ENCODE results near the gene MED17.

Gene MED17

DNA sequence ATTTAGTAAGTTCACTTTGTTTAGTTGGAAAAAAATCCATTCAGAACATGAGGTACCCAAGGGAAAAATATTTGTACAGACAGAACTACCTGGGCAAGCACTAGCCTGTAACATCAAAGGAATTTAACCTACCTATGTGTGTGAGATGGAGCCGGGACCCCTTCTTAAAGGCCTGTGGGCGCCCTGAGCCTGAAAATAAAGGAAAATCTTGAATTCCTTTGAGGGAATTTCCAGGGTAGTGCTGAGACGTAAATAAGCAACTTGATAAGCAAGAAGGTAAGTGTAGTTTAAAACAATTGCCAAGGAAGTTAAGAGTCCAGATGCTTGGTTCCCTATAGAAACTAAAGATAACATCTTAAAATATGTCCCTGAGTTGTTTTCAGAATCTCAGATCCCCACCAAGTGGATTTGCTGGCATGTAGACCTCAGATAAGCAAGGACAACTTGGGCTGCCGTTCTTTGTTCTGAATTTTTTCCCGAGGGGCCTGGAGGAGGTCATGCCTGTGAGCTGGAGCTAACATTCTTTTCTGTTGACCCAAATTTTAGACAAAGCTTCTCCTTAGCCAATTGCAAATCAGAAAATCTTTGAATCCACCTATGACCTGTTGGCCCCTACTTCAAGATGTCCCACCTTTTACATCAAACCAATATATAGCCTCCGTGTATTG is 31.0 kb downstream of the MED17 start:
- no peak for DNase-seq (ENCODE audit: low spot score)
- FAIRE-seq = no peak

DNA sequence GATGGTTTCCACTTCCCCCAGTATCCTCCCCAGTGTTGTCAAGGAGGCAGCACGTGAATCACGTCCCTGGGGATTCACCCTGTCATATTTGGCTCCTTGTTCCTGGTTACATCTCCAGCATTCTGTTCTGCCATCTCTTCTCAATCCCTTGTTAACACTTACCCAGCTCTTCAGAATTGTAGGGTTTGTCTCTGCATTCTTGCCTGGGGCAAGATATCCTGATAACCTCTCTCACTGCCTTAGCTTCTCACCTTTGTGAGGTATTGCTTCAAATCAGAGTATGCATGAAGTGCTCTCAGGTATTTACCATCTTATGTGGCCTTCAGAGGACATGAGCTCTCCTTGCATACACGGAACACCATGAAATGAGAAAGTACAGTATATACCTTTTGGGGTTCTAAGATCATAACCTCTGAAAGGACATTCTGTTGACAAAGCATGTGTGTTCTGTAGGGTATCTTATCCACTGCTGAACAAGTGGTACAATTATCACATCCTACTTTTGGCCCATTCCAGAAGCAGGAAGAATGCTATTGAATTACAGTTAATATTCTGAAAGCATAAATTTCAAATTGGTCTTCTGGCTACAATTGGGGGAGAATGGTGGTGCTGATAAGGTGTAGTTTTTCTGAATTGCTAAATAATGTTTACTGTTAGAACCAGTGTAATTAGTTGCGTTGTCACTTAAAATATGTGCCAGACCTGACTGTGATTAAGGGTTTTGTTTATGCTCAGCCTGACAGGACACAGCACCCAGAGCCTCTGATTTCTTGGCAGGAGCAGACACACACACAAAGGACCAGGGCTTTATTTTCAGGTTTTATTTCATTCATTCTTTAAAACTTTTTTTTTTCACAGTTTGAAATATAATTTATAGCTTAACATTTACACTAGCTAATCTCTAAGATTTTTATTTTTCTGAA is 33.6 kb downstream of the MED17 start:
- FAIRE-seq = no peak
- DNase-seq (ENCODE audit: low spot score) = no peak

DNA sequence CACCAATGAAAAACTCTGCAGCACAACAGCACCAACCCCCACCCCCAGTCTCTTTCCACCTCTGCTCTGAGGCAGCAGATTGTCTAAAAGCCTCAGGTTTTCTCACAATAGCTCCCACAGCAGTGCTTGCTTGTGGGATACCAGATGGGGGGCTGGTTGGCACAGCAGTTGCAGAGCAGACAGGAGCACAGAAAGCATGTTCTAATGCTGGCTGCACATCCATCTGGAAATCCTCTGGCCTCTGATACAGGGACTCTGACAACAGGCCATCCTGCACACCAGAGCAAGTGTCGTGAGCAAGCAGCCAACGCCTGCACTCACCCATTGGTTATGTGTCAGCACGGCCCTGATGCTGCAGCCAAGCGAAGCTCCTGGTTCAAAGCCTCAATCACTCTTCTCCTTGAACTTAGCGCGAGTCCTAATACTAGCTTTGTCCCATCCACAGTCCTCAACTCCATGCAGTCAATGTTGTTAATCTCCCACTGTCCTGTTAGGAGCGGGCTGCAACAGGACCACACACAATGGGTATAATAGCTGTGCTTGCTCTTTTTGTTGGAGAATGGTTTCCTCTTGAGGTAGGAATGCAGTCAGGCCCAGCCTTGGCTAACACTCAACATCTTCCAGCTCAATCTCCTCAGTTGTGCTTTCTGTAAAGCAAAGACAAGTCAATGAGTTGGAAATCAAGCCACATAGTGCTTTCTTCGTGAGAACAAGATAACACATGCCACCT is 36.0 kb downstream of the MED17 start:
- FAIRE-seq = no peak
- DNase-seq (ENCODE audit: low spot score) = no peak

DNA sequence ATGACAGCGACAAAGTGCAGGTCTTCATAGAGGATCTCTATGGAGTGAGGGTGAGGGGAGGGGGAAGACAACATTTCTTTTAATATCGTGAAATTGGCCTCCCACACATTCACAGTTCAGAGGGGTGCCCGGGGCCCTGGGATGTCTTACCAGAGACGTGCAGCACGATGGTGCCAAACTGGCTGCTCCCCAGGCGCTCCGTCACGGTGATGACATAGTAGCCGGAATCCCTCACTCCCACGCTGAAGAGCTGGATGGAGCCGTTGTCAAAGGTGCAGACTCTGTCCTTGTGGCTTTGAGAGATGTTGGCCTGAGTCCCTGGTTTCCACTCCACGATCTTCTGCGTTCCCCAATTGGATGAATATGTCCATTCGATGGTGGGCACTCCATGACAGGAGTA is 36.8 kb downstream of the MED17 start:
- no peak for DNase-seq (ENCODE audit: low spot score)
- no peak for FAIRE-seq

DNA sequence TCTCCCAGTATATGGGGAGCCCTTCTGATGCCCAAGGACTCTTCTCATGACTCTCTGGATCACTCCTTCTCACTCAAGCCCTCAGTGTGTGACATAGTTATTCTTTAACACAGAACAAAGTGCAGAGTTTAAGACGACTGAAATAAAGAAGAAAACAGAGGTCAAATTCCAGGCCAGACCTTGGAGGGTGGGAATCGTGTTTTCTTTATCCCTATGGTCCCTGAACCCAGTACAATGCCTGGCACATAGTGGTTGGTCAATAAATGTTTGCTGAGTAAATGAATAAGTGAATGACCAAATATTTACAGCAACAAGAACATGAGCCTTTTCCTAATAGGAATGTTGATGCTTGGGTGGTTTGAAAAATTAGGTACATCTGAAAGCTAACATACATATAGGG is 37.5 kb downstream of the MED17 start:
- FAIRE-seq = no peak
- DNase-seq (ENCODE audit: low spot score) = no peak

DNA sequence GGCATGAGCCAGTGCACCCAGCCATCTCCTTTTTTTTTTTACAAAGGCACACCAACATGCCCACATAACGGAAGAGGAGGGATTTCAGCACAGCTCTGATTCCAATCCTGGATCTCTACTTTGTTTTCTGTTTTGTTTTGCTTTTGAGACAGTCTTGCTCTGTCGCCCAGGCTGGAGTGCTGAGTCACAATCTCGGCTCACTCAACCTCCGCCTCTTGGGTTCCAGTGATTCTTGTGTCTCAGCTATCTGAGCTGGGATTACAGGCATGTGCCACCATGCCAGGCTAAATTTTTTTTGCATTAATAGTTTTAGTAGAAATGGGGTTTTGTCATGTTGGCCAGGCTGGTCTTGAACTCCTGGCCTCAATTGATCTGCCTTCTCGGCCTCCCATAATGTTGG is 38.3 kb downstream of the MED17 start:
- no peak for FAIRE-seq
- DNase-seq (ENCODE audit: low spot score) = peak; percentile 13

DNA sequence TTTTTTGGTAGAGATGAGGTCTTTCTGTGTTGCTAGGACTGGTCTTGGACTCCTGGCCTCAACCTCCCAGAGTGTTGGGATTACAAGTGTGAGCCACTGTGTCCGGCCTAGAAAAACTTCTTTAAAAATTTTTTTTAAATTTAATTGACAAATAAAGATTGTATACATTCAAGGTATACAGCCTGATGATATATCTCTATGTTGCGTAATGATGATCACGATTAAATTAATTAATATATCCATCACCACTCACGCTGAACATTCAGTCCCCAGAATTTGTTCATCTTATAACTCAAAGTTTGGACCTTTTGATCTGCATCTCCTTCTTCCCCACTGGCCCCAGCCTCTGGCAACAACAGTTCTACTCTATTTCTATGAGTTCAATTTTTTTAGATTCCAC is 39.1 kb downstream of the MED17 start:
- FAIRE-seq (no peak), DNase-seq (ENCODE audit: low spot score) (no peak)

DNA sequence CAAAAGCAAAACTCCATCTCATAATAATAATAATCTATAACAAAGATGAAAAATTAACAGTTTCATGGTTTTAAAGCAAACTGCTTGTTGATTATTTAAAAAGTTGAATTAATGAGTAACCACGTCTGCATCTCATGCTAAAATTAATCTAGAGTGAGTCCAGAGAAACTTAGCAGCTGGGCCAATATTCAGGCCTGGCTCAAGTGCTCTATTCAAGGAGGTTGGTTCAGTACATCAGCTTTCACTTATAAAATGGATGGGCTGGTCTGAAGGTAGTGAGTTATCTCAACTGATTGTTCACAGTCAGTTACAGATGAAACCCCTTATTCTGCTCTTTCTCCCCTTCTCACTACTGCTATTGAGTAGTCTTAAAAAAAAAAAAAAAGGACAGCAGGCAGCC is 43.3 kb downstream of the MED17 start:
- FAIRE-seq (no peak), DNase-seq (ENCODE audit: low spot score) (no peak)

DNA sequence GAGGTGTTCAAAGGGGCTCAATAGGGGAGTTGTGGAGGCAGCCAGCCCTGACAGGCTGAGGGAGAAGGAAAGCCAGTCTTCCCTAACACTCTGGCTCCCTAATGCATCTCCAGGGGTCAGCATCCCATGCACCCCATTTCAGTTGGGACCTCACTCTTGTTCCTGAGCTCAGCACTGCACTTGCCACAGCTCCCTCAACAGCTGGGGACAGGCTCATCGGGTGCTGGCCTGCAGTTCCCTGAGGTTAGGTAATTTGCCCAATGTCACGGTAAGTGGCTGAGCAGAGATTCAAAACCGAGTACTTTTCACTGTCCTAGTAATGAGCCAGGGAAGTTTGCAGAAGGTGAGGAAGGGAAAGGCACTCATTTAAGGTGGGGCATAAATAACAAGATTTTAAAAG is 45.5 kb downstream of the MED17 start:
- no peak for FAIRE-seq
- DNase-seq (ENCODE audit: low spot score) = no peak

DNA sequence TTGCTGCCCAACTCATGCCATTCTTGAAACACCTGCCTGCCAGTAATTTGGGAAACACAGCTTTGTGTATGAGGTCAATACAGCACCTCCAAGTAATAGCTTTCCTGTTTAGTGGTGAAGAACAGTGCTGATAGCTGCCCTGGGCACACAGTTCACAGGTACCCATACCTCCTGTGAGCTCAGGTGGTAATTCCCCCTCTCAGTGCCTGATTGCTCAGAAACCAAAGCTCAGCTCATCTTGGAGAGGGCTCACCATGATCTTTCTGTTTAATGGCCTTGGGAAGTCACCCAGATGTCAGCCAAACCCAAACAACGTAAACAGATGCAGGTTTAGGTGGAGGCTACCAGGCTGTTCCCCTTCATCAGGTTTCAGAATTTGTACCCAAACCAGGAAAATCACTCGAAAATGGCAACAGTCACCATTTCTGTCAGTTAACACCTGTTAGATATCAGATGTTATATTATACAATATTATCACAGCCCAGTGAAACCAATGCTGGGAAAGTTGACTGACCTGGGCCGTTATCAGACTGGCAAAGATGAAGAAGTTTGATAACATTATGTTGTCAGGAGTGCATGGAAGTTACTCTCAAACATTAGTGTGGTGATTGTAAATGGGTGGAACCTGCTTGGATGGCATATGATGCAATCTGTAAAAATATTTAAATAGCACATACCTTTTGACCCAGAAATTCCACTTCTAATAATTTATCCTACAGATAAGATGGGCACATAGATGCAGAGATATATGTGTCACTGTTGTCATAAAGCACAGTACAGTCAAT is 47.5 kb downstream of the MED17 start:
- DNase-seq (ENCODE audit: low spot score) = no peak
- FAIRE-seq = no peak

DNA sequence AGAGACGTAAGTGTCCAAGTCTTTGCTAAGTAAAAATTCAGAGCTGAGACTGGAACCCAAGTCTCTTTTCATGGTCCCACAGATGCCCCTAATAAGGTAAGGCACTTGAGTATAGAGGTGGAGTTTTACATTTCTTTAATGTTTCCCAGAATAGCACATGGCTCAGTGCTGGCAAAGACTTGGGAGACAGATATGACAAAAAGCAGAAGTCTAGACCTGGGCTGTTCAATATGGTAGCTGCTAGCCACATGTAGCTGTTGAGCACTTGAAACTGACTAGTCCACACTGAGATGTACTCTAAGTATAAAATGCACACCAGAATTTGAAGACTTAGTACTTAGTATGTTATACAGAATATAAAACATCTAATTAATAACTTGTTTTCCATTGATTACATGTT is 48.7 kb downstream of the MED17 start:
- FAIRE-seq = no peak
- DNase-seq (ENCODE audit: low spot score) = no peak

DNA sequence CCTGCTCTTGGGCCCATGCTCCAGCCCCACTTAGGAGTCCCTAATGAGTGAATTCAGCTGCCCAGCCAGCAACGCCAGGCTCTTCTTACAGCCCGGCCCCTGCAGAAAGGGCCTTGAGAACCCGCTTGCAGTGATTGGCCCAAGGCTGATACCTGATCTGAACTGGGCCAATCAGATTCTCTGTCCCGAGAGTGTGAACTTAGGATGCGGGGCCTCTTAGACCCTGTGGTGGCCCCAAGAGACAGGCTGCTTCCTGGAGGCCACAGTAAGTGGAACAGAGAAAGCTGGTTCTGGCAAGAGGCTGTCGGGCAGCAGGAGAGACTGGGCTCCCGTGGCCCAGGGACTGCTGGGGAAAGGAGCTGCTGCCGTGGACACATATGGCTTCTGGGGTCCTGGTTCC is 54.9 kb downstream of the MED17 start:
- DNase-seq (ENCODE audit: low spot score) (no peak), FAIRE-seq (no peak)

DNA sequence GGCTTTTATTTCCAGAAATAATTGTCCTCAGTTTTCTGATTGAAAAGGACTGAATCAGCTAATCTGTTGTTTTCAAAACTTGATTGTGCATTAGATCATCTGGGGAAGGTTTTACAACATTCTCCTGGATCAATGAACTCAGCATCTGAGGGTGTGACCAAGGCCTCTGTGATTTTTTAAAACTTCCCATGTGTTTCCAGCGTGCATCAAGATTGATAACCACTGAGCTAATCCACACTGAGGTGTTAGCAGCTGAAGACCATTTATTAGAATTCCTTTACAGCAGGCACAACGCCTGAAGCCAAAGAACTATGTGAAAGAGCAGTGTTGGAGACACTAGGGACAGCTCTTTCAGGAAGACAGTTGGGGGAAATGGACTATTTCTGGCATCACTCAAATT is 56.1 kb downstream of the MED17 start:
- no peak for DNase-seq (ENCODE audit: low spot score)
- FAIRE-seq = no peak

DNA sequence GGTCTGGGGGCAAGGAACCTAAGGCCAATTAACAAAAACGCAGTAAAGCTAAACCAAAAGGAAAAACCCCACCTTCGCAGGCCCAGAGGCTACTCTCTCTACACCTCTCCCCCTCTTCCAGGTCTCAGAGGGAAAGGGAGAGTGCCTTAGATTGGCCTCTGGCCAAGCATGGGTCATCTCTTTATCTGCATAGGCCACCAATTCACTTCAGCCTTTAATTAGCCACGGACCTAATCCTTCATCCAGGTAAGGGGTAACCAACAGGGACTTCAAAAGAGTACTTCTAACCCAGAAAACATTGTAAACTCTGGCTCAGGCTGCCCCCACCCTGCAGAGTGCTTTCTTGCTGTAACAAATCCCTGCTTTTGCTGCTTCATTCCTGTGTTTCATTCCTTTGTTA is 56.9 kb downstream of the MED17 start:
- DNase-seq (ENCODE audit: low spot score) = no peak
- no peak for FAIRE-seq

DNA sequence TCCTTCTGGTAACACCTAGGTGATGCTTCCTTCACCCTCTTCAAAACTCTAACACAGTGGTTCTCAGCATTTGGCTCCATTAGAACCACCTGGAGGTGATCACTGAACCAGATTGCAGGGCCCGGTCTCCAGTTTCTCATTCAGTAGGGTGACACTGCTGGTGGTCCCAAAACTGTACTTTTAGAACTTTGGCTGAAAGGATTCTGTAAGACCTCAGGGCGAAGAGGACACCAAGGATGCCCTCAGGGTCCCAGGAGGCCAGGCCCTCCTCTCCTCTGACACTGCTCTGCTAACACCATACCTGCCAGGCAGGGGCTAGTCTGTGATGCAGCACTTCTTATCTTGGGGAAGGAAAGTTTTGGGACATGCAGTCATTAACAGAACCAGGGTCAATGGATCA is 57.4 kb downstream of the MED17 start:
- FAIRE-seq (no peak), DNase-seq (ENCODE audit: low spot score) (no peak)

DNA sequence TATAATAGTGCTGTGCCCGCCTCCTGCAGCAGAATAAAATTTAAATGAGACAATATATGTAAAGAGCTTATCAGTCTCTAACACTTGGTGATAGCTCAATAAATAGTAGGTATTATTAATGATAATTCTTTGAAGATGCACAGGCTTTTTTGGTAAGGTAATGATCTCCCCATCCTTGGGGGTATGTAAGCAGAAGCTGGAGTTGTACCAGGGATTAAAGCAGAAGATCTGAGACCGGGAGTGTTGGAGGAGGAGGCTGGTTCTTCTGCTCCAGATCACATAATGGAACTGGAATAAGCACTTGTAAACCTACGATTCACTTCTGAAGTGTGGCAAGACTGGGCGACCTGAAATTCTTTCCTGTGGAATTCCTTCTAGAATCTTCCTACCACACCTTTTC is 58.0 kb downstream of the MED17 start:
- FAIRE-seq (no peak), DNase-seq (ENCODE audit: low spot score) (no peak)

DNA sequence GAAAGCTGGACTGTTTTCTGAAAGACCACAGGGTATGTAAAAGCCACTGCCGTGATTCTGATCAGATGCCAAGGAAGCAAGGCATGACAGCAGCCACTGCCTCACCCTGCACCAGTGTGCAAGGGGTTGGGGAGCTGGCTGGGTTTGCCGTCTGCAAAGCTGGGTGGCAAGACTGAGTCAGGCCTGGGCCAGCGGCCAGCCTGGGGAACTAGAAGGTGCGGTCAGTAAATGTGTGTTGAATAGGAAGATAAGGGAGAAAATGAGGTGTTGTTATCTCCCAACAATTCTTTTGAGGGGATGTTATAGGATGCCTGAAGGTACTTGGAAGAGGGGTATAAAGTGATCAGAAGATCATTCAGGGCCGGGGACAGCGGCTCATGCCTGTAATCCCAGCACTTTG is 58.4 kb downstream of the MED17 start:
- DNase-seq (ENCODE audit: low spot score) = peak; percentile 73
- FAIRE-seq = peak; percentile 87

DNA sequence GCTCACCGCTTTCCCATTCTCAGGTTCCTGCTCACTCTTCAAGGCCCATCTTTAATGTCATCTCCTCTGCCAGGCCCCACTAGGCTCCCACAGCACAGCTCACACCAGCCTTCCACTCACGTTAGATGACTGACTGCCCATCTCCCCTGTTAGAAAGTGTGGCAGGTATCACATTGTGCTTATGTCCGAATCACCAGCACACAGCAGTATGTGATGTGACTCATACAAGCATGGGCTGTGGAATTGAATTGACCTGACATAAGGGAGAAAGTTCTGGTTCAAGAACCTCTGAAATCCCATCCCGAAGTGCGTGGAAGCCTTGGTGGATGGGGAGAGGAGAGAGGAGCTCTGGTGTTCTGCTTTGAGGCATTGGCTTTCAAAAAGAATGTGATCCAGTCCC is 59.8 kb downstream of the MED17 start:
- FAIRE-seq = no peak
- DNase-seq (ENCODE audit: low spot score) = no peak

DNA sequence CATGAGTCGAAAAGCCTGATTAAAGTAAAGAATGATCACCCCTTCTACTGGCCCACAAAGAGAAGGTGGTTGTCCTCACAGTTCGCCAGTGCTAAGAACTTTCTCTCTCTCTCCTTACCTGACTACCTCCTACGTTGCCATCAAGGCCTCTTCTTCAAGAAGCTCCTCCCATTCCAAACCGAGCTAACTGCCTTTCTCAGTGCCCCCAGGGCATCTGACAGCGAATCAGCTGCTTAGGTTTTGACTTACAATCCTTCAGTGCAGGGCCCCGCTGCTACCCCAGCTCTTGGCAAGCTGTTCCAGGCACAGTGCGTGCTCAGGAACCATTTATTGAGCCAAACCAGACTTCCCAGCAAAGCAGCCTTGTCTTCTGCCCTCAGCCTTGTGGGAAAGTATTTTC is 60.5 kb downstream of the MED17 start:
- DNase-seq (ENCODE audit: low spot score) = no peak
- no peak for FAIRE-seq

DNA sequence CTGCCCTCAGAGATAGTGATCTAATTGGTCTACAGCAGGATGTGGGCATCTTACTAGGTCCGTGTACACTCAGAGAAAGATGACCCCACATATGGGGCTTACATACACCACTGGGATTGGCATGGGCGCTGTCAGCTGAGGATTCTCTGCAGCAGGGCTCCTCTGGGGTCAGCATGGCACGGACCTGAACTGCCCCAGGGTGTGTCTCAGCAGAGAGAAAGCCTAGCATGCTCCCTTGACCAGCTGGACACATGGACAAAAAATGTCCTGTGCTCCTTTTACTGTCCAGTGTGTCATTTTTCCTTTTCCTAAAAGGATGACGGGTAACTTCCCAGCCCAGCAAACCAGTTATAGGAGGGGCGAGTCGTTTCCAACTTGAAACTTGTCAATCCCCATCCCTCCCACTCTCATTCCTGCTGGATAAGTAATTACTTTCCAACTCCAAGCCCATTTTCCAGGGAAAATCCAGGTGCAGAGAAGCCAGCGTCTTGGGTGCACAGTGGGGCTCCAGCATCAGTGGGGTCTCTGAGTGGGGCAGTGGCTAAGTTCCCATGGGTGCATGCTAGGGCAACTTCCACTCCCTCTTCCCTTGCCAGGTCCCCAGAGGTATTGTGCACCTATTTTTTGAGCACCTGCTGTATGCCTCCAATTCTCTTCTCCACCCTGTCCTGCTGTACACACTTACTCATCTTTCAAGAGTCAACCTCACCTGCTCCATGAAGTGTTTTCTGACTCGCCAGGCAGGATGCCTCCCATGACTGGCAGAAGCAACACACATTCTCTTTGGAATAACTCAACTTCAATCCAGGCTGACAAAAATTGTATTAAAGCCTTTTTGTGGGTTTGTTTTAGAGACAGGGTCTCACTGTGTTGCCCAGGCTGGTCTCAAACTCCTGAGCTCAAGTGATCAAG is 61.4 kb downstream of the MED17 start:
- DNase-seq (ENCODE audit: low spot score) (no peak), FAIRE-seq (no peak)

DNA sequence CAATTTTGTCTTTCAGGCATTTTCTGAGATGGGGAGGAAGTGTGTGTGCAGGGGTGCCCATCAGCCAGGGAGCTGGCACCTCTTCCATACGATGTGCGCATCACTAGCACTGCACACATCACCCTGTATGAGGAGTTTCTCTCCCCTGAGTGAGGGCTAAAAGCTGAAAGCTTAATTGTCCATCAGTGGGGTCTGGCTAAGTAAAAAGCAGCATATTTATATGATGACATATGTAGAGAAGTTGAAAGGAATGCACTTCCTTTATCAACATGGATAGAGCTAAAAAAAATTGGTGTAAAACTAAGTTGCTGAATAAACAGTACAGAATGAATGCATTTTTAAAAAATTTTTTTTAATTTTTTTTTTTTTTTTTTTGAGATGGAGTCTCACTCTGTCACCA is 62.3 kb downstream of the MED17 start:
- FAIRE-seq = no peak

More for the DNA sequence above, 62.3 kb downstream of the MED17 start:
- no peak for DNase-seq (ENCODE audit: low spot score)
